Measurements from ENCODE around the gene PCNX4. TPM values are rescaled to one million over a fixed set of nuclear protein-coding genes. Genes with fewer than 3 reads are reported as not detected.

PCNX4 gene
- total RNA-seq, 1 donor from 2014 or later, result 80.6 TPM

DNA sequence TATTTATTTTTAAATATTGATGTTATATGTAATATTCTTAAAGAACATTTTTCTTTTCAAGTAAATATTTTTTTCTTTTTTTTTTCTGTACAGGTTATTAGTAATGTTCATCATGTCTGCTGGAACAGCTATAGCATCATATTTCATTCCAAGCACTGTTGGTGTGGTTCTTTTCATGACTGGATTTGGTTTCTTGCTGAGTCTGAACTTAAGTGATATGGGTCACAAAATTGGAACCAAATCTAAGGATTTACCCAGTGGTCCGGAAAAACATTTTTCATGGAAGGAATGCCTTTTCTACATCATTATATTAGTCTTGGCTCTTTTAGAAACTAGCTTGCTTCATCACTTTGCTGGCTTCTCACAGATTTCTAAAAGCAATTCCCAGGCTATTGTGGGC, 23.2 kb downstream of the PCNX4 start:
- TF ChIP-seq, protein P1, sequence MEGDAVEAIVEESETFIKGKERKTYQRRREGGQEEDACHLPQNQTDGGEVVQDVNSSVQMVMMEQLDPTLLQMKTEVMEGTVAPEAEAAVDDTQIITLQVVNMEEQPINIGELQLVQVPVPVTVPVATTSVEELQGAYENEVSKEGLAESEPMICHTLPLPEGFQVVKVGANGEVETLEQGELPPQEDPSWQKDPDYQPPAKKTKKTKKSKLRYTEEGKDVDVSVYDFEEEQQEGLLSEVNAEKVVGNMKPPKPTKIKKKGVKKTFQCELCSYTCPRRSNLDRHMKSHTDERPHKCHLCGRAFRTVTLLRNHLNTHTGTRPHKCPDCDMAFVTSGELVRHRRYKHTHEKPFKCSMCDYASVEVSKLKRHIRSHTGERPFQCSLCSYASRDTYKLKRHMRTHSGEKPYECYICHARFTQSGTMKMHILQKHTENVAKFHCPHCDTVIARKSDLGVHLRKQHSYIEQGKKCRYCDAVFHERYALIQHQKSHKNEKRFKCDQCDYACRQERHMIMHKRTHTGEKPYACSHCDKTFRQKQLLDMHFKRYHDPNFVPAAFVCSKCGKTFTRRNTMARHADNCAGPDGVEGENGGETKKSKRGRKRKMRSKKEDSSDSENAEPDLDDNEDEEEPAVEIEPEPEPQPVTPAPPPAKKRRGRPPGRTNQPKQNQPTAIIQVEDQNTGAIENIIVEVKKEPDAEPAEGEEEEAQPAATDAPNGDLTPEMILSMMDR (IDR thresholded peaks at IDR 0.05; ENCODE audit: partially characterized antibody, unreplicated experiment), result no peak
- Mint-ChIP-seq H3K4me1 (ENCODE audit: low read depth, unreplicated experiment) (no peaks in the 10 kb centered on the region), H3K36me3 (ENCODE audit: unreplicated experiment) (no peaks in the 10 kb centered on the region), H3K27ac (ENCODE audit: unreplicated experiment) (no peak overlapping the region), H3K27me3 (ENCODE audit: unreplicated experiment) (peaks cover 3% of the 10 kb centered on the region), H3K9me3 (ENCODE audit: unreplicated experiment) (peaks cover 1% of the 10 kb centered on the region), H3K4me3 (ENCODE audit: unreplicated experiment) (no peak overlapping the region)
- DNase-seq, result no peak

DNA sequence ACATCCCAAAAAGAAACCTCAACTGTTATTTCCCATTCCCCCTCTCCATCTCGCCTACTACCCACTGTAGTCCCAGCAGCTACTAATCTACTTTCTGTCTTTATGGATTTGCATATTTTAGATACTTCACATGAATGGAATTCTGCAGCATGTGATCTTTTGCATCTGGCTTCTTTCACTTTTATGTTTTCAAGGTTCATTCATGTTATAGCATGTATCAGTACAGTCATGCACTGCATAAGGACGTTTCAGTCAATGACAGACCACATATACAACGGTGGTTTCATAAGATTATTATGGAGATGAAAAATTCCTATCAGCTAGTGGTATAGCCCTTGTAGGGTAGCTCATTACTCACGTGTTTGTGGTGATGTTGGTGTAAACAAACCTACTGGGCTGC, 24.5 kb downstream of the PCNX4 start:
- Mint-ChIP-seq H3K27me3 (ENCODE audit: unreplicated experiment) (peaks cover 6% of the 10 kb centered on the region), H3K36me3 (ENCODE audit: unreplicated experiment) (no peaks in the 10 kb centered on the region), H3K4me1 (ENCODE audit: low read depth, unreplicated experiment) (no peaks in the 10 kb centered on the region), H3K9me3 (ENCODE audit: unreplicated experiment) (no peaks in the 10 kb centered on the region), H3K4me3 (ENCODE audit: unreplicated experiment) (no peak overlapping the region), H3K27ac (ENCODE audit: unreplicated experiment) (no peak overlapping the region)
- no peak for DNase-seq
- TF ChIP-seq, protein P1 (IDR thresholded peaks at IDR 0.05; ENCODE audit: partially characterized antibody, unreplicated experiment), result no peak

- Mint-ChIP-seq H3K9me3 (ENCODE audit: unreplicated experiment) (no peaks in the 10 kb centered on the region), H3K27ac (ENCODE audit: unreplicated experiment) (no peak overlapping the region), H3K4me3 (ENCODE audit: unreplicated experiment) (no peak overlapping the region), H3K36me3 (ENCODE audit: unreplicated experiment) (no peaks in the 10 kb centered on the region), H3K4me1 (ENCODE audit: low read depth, unreplicated experiment) (no peaks in the 10 kb centered on the region), H3K27me3 (ENCODE audit: unreplicated experiment) (no peaks in the 10 kb centered on the region)
- TF ChIP-seq, protein P1 (IDR thresholded peaks at IDR 0.05; ENCODE audit: partially characterized antibody, unreplicated experiment), result no peak
- no peak for DNase-seq
Observed at GRCh38 chr14:60125918-60126317, 34.2 kb downstream of the PCNX4 start.

DNA sequence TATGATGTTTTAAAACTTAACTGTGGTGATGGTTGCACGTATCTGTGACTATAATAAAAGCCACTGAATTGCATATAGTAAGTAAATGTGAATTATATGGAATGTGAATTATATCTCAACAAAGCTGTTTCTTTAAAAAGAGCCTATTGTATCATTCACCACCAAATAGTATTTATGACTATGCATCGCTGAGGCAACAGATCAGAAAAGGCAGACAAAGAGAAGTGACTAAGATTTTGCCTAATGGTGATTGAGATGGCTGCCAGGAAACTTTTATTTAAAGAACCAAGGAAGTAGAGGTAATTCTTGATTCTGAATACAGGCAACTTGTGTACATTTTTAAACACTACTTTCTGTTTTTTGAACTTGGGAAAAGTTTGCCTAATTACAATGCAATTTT, 41.8 kb downstream of the PCNX4 start:
- TF ChIP-seq, protein P1 (IDR thresholded peaks at IDR 0.05; ENCODE audit: partially characterized antibody, unreplicated experiment), result no peak
- Mint-ChIP-seq H3K4me1 (ENCODE audit: low read depth, unreplicated experiment) (no peaks in the 10 kb centered on the region), H3K27ac (ENCODE audit: unreplicated experiment) (no peak overlapping the region), H3K27me3 (ENCODE audit: unreplicated experiment) (no peaks in the 10 kb centered on the region), H3K36me3 (ENCODE audit: unreplicated experiment) (no peaks in the 10 kb centered on the region), H3K4me3 (ENCODE audit: unreplicated experiment) (no peak overlapping the region), H3K9me3 (ENCODE audit: unreplicated experiment) (no peaks in the 10 kb centered on the region)
- DNase-seq, result no peak

DNA sequence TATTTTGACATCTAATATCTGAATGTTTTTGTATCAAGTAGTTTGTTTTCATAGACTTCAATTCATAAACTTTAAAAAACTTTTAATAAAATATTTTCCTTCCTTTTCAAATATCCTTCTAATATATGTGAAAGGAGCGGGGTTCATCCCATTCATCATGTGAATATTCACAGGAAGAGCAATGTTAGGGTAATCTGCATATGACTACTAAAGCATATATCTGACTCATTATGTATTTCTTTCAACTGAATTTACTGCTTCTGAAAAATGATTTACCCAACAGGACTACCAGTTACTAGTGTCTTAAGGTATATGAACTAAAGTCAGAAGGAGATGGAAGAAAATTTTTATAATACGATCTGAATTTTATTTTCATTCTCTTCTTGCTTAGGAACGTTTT, 43.0 kb downstream of the PCNX4 start:
- TF ChIP-seq, protein P1 (IDR thresholded peaks at IDR 0.05; ENCODE audit: partially characterized antibody, unreplicated experiment), result no peak
- Mint-ChIP-seq H3K27ac (ENCODE audit: unreplicated experiment) (no peak overlapping the region), H3K4me1 (ENCODE audit: low read depth, unreplicated experiment) (no peaks in the 10 kb centered on the region), H3K9me3 (ENCODE audit: unreplicated experiment) (no peaks in the 10 kb centered on the region), H3K4me3 (ENCODE audit: unreplicated experiment) (no peak overlapping the region), H3K27me3 (ENCODE audit: unreplicated experiment) (no peaks in the 10 kb centered on the region), H3K36me3 (ENCODE audit: unreplicated experiment) (no peaks in the 10 kb centered on the region)
- no peak for DNase-seq

Measured in glutamatergic neuron (in vitro differentiated cells).